GM12874 (cell line): ENCODE data around the gene CARS1.

ENCODE experiments used
- TF ChIP-seq, protein P1 (sequence below): IDR thresholded peaks from 2 replicates; pipeline ENCODE4 v1.5.1; 2011; ENCODE audit warnings: low read depth, mild to moderate bottlenecking, control low read depth, low read length, moderate library complexity; ENCODE audit not compliant: insufficient read depth

Gene CARS1

DNA sequence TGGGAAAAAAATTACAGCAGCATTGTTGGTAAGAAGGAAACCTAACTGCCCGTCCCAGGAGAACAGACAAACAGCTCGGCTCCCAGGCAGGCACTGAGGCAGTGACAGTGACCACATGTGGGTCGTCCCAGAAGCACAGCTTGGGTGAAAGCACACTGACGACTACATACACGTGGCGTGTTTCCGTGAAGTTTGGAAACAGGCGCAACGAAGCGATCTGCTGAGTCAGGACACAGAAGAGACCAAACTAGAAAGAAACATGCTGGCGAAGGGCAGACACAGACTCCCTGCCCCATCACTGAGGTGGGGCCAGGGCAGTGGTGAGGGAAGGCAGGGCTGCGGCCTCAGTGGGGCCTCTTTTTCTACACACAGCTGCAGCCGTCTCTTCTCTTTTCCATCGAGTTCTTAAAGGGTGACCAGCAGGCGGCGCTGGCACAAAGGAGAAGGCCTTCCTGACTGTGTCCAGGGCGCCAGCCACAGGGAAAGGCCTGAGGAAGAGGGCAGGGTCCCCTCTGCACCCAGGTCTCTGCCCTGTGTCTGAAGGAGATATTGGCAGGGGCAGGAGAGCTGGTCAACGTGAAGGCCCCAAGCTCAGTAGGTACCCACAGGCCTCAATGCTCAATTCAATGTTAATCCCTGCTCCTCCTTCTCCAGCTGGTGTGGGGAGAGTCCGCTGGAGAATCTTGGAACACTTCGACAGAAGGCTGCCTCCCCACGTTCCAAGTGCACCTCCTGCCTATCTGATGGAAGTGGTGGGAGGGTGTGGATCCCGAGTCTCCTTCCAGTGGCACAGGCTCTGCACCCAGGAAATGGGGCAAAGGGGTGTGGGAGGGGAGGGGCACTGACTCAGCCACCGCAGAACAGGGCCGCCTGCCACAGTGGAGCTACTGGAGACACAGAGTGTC is 19.9 kb downstream of the CARS1 start:
- TF ChIP-seq, protein P1, sequence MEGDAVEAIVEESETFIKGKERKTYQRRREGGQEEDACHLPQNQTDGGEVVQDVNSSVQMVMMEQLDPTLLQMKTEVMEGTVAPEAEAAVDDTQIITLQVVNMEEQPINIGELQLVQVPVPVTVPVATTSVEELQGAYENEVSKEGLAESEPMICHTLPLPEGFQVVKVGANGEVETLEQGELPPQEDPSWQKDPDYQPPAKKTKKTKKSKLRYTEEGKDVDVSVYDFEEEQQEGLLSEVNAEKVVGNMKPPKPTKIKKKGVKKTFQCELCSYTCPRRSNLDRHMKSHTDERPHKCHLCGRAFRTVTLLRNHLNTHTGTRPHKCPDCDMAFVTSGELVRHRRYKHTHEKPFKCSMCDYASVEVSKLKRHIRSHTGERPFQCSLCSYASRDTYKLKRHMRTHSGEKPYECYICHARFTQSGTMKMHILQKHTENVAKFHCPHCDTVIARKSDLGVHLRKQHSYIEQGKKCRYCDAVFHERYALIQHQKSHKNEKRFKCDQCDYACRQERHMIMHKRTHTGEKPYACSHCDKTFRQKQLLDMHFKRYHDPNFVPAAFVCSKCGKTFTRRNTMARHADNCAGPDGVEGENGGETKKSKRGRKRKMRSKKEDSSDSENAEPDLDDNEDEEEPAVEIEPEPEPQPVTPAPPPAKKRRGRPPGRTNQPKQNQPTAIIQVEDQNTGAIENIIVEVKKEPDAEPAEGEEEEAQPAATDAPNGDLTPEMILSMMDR, result peak; percentile 64; the same call in 1 of the 2 replicates

DNA sequence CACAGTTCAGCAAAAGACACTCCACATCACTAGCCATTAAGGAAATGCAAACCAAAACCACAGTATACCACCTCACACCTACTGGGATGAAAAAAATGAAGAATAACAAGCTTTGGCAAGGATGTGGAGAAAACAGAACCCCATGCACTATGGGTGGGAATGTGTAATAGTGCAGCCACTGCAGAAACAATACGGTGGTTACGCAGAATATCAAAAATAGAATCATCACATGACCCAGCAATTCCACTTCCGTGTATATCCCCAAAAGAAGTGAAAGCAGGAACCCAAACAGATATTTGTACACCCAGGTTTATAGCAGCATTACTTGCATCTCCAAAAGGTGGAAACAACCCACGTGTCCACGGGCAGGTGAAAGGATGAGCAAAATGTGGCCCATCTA is 20.8 kb downstream of the CARS1 start:
- TF ChIP-seq, protein P1, result no peak

DNA sequence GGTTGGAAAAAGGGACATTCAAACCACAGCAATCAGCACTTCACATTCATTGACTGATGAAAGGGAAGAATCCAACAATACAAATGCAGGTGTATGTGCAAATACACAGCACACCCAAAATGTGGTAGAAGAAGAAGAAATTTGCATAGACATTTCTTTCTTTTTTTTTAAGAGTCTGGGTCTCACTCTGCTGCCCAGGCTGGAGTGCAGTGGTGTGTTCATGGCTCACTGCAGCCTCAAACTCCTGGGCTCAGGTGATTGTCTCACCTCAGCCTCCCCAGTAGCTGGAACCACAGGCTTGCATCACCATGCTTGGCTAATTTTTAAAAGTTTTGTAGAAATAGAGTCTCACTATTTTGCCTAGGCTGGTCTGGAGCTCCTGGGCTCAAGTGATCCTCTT is 21.9 kb downstream of the CARS1 start:
- TF ChIP-seq, protein P1, result no peak

DNA sequence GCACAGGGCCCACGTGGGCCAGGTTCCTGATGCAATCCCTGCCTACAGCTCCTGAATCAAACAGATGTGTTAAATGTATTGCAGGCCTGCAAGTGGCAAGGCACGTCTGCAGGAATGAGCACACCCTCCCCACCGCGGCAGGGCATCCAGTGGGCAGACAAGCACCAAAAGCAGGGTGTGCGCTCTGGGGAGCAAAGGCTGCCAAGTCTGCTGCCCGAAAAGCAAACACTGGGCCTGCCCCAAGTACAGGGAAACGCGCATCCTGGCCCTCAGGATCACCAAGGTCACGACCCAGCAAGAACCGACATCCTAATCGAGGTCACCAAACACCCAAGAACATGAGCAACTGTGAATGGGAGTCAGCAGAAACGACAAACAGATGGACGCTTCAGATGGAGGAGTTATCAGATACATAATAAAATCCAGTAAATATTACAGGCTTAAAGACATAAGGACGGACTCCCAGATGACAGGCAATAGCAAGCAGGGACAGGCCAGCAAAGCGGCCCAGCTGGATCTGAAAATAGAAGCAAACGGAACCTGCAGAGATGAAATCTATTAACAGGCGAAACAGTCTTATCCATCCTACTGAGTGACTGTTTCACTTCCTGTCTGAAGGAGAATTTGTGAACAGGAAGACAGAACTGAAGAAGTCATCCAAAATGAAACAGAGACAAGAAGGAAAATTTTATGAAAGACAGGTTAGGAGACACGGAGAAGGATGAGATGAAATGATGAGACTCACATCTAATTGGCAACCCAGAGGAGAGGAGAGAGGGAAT is 26.7 kb downstream of the CARS1 start:
- TF ChIP-seq, protein P1, result no peak

DNA sequence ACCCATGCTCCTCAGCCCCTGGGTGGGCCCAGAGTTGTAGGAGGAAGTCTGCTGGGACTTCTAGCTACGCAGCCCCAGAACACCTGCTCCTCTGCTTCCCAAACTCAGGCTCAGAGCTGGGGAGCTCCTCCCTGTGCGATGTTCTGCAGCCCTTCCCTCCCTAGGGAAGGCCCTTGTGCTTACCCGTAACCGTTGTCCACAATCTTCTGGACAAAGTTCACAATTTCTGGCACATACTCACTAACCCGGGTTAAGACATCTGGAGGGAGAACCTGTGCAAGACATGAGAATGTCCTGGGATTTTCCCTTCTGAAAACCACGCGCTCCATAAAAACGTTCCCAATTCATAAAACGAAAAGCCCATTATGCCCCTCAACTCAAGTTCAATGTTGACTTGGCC is 28.4 kb downstream of the CARS1 start:
- TF ChIP-seq, protein P1, result no peak

DNA sequence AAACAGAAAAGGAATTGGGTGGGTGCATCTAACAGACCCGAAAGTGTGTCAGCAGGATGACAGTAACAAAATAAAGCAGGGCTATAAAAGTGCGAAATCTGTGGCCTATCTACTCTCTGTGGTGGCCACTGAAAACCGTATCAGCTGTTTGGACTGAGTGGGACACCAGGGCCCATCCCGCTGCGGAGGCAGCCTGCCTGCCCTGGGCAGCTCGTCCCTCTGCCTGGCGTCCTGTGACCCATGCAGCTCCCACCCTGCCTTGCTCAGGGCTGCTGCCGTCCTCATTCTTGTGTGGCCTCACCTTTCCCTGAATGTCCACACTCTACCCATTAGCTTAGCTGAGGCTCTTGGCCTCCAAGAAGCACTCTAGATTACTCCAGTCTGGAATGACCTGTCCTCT is 30.4 kb downstream of the CARS1 start:
- TF ChIP-seq, protein P1, result no peak

DNA sequence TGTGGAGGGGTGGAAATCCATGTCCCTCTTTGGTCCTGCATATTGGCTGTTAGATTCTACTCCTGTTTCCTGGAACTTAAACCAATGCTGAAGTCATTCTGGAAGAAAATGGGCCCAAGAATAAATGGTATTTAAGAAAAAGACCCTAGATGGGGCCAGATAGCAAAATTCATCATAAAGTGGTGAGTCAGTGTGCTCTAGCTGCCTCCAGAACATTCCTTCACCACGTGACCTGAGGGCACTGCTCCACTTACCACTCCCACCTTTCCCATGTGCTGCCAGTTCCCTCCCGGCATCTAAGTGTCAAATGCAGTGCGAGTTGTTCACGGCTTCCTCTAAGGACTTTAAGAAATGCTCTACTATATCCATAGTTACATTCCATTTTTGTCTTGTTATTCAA is 34.2 kb downstream of the CARS1 start:
- TF ChIP-seq, protein P1, result no peak
